ENCODE data around the gene ITGA1. TPM values are rescaled to one million over a fixed set of nuclear protein-coding genes. Genes with fewer than 3 reads are reported as not detected.

ITGA1 gene
- total RNA-seq, 1 donor from 2014 or later: 10.0 TPM

DNA sequence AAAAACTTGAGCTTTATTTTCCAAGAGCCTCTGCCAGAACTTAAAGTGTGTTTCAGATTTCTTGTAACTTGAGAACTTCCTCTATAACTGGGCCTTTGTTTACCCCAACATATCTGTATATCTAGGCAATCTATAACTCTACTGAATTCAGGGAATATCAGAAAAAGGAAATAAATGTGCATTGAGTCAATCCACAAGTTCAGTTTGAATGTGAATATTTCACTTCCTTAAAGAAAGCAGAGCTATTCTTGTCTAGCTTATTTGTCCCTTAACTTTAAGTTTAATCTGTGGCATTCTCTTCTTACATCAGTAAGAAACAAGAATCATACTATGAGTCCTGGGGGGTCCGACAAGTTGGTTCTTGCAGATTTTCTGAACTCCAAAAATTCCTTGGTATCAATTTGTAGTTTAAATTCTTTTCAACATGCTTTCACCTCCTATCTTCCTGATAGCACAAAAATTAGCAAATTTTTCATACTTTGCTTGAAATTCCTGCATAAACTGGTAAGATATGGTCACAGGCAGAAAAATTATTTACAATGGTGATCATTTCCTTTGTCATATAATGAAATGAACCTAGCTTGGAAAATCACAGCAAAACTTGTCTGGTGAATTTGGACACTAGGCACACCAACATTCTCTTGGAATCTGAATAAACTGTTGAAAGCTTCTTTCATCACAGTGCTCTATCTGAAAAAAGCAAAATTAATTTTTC is 19.8 kb upstream of the ITGA1 start:
- TF ChIP-seq CTCF (IDR thresholded peaks at IDR 0.05; ENCODE audit: insufficient read depth, low read length, poor library complexity, severe bottlenecking): no peak
- DNase-seq (ENCODE audit: low read depth): no peak
- no peaks in the 10 kb centered on the region for H3K27me3 ChIP-seq (ENCODE audit: control insufficient read depth, insufficient read depth, low read length)
- no peaks in the 10 kb centered on the region for H3K36me3 ChIP-seq (ENCODE audit: control insufficient read depth, insufficient read depth, low read length)
- H3K4me3 ChIP-seq (ENCODE audit: low read depth, low read length): no peak overlapping the region

GRCh38 chr5:52769061-52769460 is 18.7 kb upstream of the ITGA1 start:
- H3K4me3 ChIP-seq (ENCODE audit: low read depth, low read length): no peak overlapping the region
- no peaks in the 10 kb centered on the region for H3K36me3 ChIP-seq (ENCODE audit: control insufficient read depth, insufficient read depth, low read length)
- no peak for DNase-seq (ENCODE audit: low read depth)
- no peak for TF ChIP-seq CTCF (IDR thresholded peaks at IDR 0.05; ENCODE audit: insufficient read depth, low read length, poor library complexity, severe bottlenecking)
- H3K27me3 ChIP-seq (ENCODE audit: control insufficient read depth, insufficient read depth, low read length): no peaks in the 10 kb centered on the region

GRCh38 chr5:52770287-52770939 is 17.3 kb upstream of the ITGA1 start:
- Histone ChIP-seq H3K27me3 (ENCODE audit: control insufficient read depth, insufficient read depth, low read length) (no peaks in the 10 kb centered on the region), H3K36me3 (ENCODE audit: control insufficient read depth, insufficient read depth, low read length) (no peaks in the 10 kb centered on the region), H3K4me3 (ENCODE audit: low read depth, low read length) (no peak overlapping the region)
- DNase-seq (ENCODE audit: low read depth): no peak
- TF ChIP-seq CTCF (IDR thresholded peaks at IDR 0.05; ENCODE audit: insufficient read depth, low read length, poor library complexity, severe bottlenecking): no peak

DNA sequence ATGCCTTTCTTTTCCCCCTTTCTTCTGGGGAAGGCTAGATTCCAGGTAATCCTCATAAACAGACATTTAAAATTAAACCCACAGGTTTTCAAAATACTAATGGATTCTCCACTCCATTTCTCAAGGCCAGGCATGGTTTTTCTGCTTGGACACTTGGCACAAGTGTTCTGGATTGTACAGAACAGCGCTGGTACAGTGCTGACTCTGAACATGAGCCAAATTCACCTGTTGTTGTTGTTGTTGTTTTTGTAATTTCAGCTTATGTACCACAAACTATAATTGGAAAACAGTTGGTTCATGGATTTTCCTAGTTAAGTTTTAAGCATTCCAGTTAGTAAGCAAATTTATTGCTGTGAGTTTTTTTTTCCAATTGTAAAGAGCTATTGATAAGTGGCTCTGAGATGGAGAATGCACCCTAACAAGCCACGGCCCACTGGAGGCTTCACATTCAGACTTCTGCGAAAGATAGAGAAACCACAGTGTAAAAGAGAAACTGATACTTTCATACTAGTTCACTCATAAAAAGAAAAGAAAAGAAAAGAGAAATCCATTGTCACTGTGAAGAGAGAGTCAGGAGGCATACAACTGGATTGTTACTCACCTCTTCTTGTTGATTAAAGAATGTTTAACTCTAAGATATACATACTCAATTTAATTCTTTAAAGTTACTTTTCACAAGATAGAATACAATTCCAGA is 16.2 kb upstream of the ITGA1 start:
- H3K36me3 ChIP-seq (ENCODE audit: control insufficient read depth, insufficient read depth, low read length): no peaks in the 10 kb centered on the region
- H3K27me3 ChIP-seq (ENCODE audit: control insufficient read depth, insufficient read depth, low read length): no peaks in the 10 kb centered on the region
- no peak overlapping the region for H3K4me3 ChIP-seq (ENCODE audit: low read depth, low read length)
- TF ChIP-seq CTCF (IDR thresholded peaks at IDR 0.05; ENCODE audit: insufficient read depth, low read length, poor library complexity, severe bottlenecking): no peak
- no peak for DNase-seq (ENCODE audit: low read depth)

DNA sequence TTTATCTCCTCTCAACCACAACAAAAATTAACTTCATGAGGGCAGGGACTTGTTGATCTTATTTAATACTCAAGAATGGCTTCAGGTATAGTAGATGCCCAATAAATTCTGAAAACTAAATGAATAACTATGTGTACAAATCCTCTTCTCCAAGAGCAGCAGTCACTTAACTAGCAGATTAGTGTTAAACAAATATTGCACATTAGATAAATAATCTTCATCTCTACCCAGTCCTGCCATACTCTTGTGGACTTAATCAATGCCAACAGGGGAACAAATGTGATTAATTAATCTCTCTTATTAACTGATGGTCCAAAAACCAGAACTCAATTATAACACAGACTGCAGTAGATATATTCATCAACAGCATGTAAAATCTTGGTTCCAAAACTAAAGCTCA is 15.0 kb upstream of the ITGA1 start:
- TF ChIP-seq CTCF (IDR thresholded peaks at IDR 0.05; ENCODE audit: insufficient read depth, low read length, poor library complexity, severe bottlenecking): no peak
- DNase-seq (ENCODE audit: low read depth): no peak
- Histone ChIP-seq H3K36me3 (ENCODE audit: control insufficient read depth, insufficient read depth, low read length) (no peaks in the 10 kb centered on the region), H3K4me3 (ENCODE audit: low read depth, low read length) (no peak overlapping the region), H3K27me3 (ENCODE audit: control insufficient read depth, insufficient read depth, low read length) (no peaks in the 10 kb centered on the region)
